Transverse colon (tissue), 4 donors: ENCODE results near the gene RABIF. TPM values are rescaled to one million over a fixed set of nuclear protein-coding genes. Genes with fewer than 3 reads are reported as not detected.
A peak's percentile ranks its signal among the peaks of the same experiment; 100 is the strongest.

ENCODE experiments used
- DNase-seq: peaks from one replicate; pipeline ENCODE4 v3.0.0-alpha.2; 2019
- H3K27ac ChIP-seq, 4 donors: fragments of 200-600 bp; sonication (generic); 2 replicates each; pipeline ENCODE4 v1.5.1; 2016 to 2018; ENCODE audit warnings: inconsistent platforms in 4 of 4
- H3K27me3 ChIP-seq: fragments of 200-600 bp; sonication (generic); 2 replicates; pipeline ENCODE4 v1.5.1; 2017; ENCODE audit warnings: inconsistent platforms
- H3K36me3 ChIP-seq, 4 donors: fragments of 200-600 bp; sonication (generic); 2 replicates each; pipeline ENCODE4 v1.5.1; 2017 to 2019; ENCODE audit warnings: inconsistent platforms in 4 of 4
- H3K4me1 ChIP-seq, 4 donors: fragments of 200-600 bp; sonication (generic); 2 replicates each; pipeline ENCODE4 v1.5.1; 2017 to 2020; ENCODE audit warnings: inconsistent platforms in 4 of 4
- H3K4me3 ChIP-seq, 4 donors: fragments of 200-600 bp; sonication (generic); 1 replicate in 1 of 4; 2 replicates in 3 of 4; pipeline versions ENCODE4 v1.5.1 to v1.6.1; 2017 to 2019; ENCODE audit warnings: inconsistent platforms in 4 of 4
- H3K9me3 ChIP-seq, 2 donors: fragments of 200-600 bp; sonication (generic); 2 replicates each; pipeline ENCODE4 v1.5.1; 2017 to 2019; ENCODE audit warnings: inconsistent platforms in 2 of 2
- EP300 ChIP-seq: sonication (generic); formaldehyde crosslinking; IDR thresholded peaks from one replicate; pipeline ENCODE4 v1.6.1; 2017; ENCODE audit warnings: antibody characterized with exemption, low read depth
- POLR2A ChIP-seq: fragments of 450-650 bp; IDR thresholded peaks from one replicate; pipeline ENCODE4 v1.6.1; 2016; ENCODE audit warnings: antibody characterized with exemption, mild to moderate bottlenecking, moderate library complexity
- POLR2AphosphoS5 ChIP-seq, 3 donors: sonication (generic); formaldehyde crosslinking; IDR thresholded peaks; one replicate each; pipeline ENCODE4 v1.6.1; 2016; ENCODE audit warnings: antibody characterized with exemption in 3 of 3
- WGBS, 2 donors: methylation state at CpG; one replicate each; pipeline ENCODE4 v1.1.5; 2018; ENCODE audit warnings: low coverage in 1 of 2; 5-methylcytosine and 5-hydroxymethylcytosine counted together
- in situ Hi-C, 4 donors: fragments of 200-750 bp; cut with MboI; loops; one replicate each; pipeline versions ENCODE4 v1.15.0 to v1.15.1; 2017; ENCODE audit warnings: low sequenced_read_pairs in 3 of 4, low pct_ligation_motif_present in 1 of 4, low pct_unique_long_range_greater_than_20kb in 1 of 4
- intact Hi-C: fragments of 100-400 bp; cut with DNase I; formaldehyde crosslinking; loops from one replicate; pipeline ENCODE4 v1.15.1; 2023; ENCODE audit warnings: low total_unique reads
- total RNA-seq, 4 donors: library from RNA; depleted of rRNA; stranded (reverse); fragments of >200 nt; gene quantifications; one replicate each; pipeline ENCODE4 v1.1.0, GENCODE V29; 2016
- TF ChIP-seq, protein P1 (sequence below), 5 experiments: fragments of 200-600 bp in 3 of 5; fragments of 450-650 bp in 2 of 5; sonication (generic) in 3 of 5; IDR thresholded peaks; 1 replicate in 2 of 5; 2 replicates in 3 of 5; pipeline ENCODE4 v1.5.1; 2016 to 2017; ENCODE audit warnings: antibody characterized with exemption in 5 of 5, inconsistent platforms in 3 of 5, mild to moderate bottlenecking in 2 of 5, moderate library complexity in 1 of 5

RABIF gene
- total RNA-seq, 4 donors from 2014 or later: 0.75 to 10.9 (median 4.9) TPM

- no peaks in the 10 kb centered on the region for H3K27me3 ChIP-seq
- in situ Hi-C loops (no loop called here), intact Hi-C loops (no loop called here)
- peak; percentile 13 for DNase-seq
- peaks cover 10 to 56% (median 24%) of the 10 kb centered on the region in 4 donors for H3K4me1 ChIP-seq
- no peaks in the 10 kb centered on the region for H3K9me3 ChIP-seq
- no peaks in the 10 kb centered on the region for H3K36me3 ChIP-seq
- 79% methylated on average over 9 of the region's 10 CpGs; no CpG with 5 or more reads in 1 of the 2 donors for WGBS, 2 donors
- H3K4me3 ChIP-seq: no peak overlapping the region
- TF ChIP-seq POLR2AphosphoS5 (IDR thresholded peaks at IDR 0.05): no peak
- TF ChIP-seq, protein P1, sequence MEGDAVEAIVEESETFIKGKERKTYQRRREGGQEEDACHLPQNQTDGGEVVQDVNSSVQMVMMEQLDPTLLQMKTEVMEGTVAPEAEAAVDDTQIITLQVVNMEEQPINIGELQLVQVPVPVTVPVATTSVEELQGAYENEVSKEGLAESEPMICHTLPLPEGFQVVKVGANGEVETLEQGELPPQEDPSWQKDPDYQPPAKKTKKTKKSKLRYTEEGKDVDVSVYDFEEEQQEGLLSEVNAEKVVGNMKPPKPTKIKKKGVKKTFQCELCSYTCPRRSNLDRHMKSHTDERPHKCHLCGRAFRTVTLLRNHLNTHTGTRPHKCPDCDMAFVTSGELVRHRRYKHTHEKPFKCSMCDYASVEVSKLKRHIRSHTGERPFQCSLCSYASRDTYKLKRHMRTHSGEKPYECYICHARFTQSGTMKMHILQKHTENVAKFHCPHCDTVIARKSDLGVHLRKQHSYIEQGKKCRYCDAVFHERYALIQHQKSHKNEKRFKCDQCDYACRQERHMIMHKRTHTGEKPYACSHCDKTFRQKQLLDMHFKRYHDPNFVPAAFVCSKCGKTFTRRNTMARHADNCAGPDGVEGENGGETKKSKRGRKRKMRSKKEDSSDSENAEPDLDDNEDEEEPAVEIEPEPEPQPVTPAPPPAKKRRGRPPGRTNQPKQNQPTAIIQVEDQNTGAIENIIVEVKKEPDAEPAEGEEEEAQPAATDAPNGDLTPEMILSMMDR (IDR thresholded peaks at IDR 0.05): no peak
- peak overlapping the region; percentile 29 to 58 (median 40) for H3K27ac ChIP-seq
Observed at GRCh38 chr1:202858789-202859414, 30.0 kb downstream of the RABIF start.

DNA sequence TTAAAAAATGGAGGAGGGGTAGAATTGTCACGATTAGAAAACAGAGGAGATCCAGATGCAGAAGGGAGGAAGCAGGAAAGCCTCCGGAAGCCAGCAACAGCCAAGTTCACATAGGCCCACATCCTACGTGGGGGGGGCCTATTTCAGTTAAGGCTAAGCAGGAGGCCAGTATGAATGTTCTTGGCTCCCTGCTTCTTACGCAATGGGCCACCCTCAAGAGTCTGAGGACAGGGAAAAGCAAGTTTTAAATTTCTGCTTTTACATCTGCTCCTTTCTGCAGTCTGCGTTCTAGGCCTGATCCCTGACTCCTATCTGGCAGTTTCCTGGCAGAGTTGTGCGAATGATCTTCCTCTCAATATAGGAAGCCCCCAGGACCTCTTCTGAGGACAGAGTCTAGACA is 30.6 kb downstream of the RABIF start:
- 65 to 68% methylated on average over 5 to 6 of the region's 6 CpGs for WGBS, 2 donors
- in situ Hi-C loops (no loop called here), intact Hi-C loops (no loop called here)
- DNase-seq: peak; percentile 53
- Histone ChIP-seq H3K9me3 (no peaks in the 10 kb centered on the region), H3K4me1 (peaks cover 10 to 56% (median 24%) of the 10 kb centered on the region in 4 donors), H3K36me3 (no peaks in the 10 kb centered on the region), H3K27me3 (no peaks in the 10 kb centered on the region), H3K4me3 (no peak overlapping the region), H3K27ac (peak overlapping the region; percentile 29 to 65 (median 51))
- TF ChIP-seq POLR2A: no peak

GRCh38 chr1:202857136-202857610 is 31.8 kb downstream of the RABIF start:
- TF ChIP-seq POLR2AphosphoS5 (IDR thresholded peaks at IDR 0.05) (peak in 1 of 3 donors; percentile 10), POLR2A (no peak)
- H3K9me3 ChIP-seq: no peaks in the 10 kb centered on the region
- H3K36me3 ChIP-seq: no peaks in the 10 kb centered on the region
- H3K27ac ChIP-seq: peak overlapping the region; percentile 29 to 65 (median 46)
- peak; percentile 51 for DNase-seq
- H3K4me1 ChIP-seq: peaks cover 10 to 52% (median 21%) of the 10 kb centered on the region in 4 donors
- WGBS, 2 donors: 54% methylated on average over 4 of the region's 4 CpGs; no CpG with 5 or more reads in 1 of the 2 donors
- in situ Hi-C loops (no loop called here), intact Hi-C loops (no loop called here)
- no peak overlapping the region for H3K4me3 ChIP-seq
- no peaks in the 10 kb centered on the region for H3K27me3 ChIP-seq

GRCh38 chr1:202856014-202856413 is 32.9 kb downstream of the RABIF start:
- intact Hi-C loops (no loop called here), in situ Hi-C loops (no loop called here)
- H3K27ac ChIP-seq: no peak overlapping the region
- no peak overlapping the region for H3K4me3 ChIP-seq
- no peaks in the 10 kb centered on the region for H3K36me3 ChIP-seq
- no peak for DNase-seq
- no peak for TF ChIP-seq POLR2AphosphoS5 (IDR thresholded peaks at IDR 0.05)
- no peak for TF ChIP-seq POLR2A
- TF ChIP-seq, protein P1 (IDR thresholded peaks at IDR 0.05): no peak
- no peak for TF ChIP-seq EP300
- H3K9me3 ChIP-seq: no peaks in the 10 kb centered on the region
- no peaks in the 10 kb centered on the region for H3K27me3 ChIP-seq
- 94 to 97% methylated on average over 2 of the region's 2 CpGs for WGBS, 2 donors
- H3K4me1 ChIP-seq: peaks cover 6 to 47% (median 17%) of the 10 kb centered on the region in 4 donors

- Histone ChIP-seq H3K27me3 (no peaks in the 10 kb centered on the region), H3K36me3 (no peaks in the 10 kb centered on the region), H3K9me3 (no peaks in the 10 kb centered on the region), H3K4me1 (peaks cover 0 to 37% (median 10%) of the 10 kb centered on the region in 4 donors), H3K4me3 (no peak overlapping the region), H3K27ac (no peak overlapping the region)
- WGBS, 2 donors: 60 to 86% methylated on average over 1 to 8 of the region's 8 CpGs
- no peak for TF ChIP-seq POLR2AphosphoS5 (IDR thresholded peaks at IDR 0.05)
- TF ChIP-seq EP300: no peak
- TF ChIP-seq POLR2A: no peak
- TF ChIP-seq, protein P1 (IDR thresholded peaks at IDR 0.05): no peak
- in situ Hi-C loops: no loop called here
- intact Hi-C loops: no loop called here
- DNase-seq: no peak
Observed at GRCh38 chr1:202854787-202855186, 34.2 kb downstream of the RABIF start.
